SU-DHL-6 (cell line): ENCODE data around the gene PCDHGB4.

ENCODE experiments used
- CTCF ChIP-seq: fragments of 200-600 bp; sonication (generic); IDR thresholded peaks from one replicate; pipeline ENCODE4 v1.5.1; 2017; ENCODE audit warnings: antibody characterized with exemption, mild to moderate bottlenecking, low read length, moderate library complexity; ENCODE audit not compliant: insufficient read depth, poor library complexity, severe bottlenecking
- EZH2phosphoT487 ChIP-seq: fragments of 200-600 bp; sonication (generic), shearing (Covaris generic); conservative IDR thresholded peaks from 2 replicates; pipeline ENCODE4 v1.6.1; 2018; ENCODE audit warnings: mild to moderate bottlenecking, antibody characterized with exemption, low read length, moderate library complexity, mixed read lengths

GRCh38 chr5:141366016-141366896 is 21.2 kb upstream of the PCDHGB4 start:
- TF ChIP-seq CTCF (no peak), EZH2phosphoT487 (no peak)
